Measurements from ENCODE around the gene SZT2. TPM values are rescaled to one million over a fixed set of nuclear protein-coding genes. Genes with fewer than 3 reads are reported as not detected.

SZT2 gene
- total RNA-seq, 2 donors from 2014 or later = 25.9 to 61.6 TPM

DNA sequence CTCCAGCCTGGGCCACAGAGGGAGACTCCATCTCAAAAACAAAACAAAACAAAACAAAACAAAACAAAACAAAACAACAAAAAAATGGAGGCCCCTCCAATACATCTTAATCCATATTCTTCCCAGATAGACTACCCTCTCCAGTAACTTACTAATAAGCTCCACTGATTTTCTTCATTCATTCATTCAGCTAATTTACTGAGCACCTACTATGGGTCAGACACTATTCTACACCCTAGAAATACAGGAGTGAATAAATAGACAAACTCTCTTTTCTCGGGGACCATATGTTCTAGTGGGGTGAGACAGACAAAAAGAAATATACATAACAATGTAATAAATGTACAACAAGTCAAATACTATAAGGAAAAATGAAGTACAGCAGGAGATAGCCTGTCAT, 38.7 kb upstream of the SZT2 start:
- Histone ChIP-seq H3K27me3 (no peaks in the 10 kb centered on the region), H3K4me1 (peaks cover 16% of the 10 kb centered on the region), H3K4me3 (no peak overlapping the region), H3K36me3 (replicated peaks in 1 of 2; ENCODE audit: insufficient read depth in 1 of 2, low read depth in 2 of 2) (no peaks in the 10 kb centered on the region), H3K27ac (no peak overlapping the region), H3K9me3 (no peaks in the 10 kb centered on the region)
- no peak for ATAC-seq
- WGBS, 2 donors = 89 to 95% methylated on average over 1 of the region's 1 CpG
- intact Hi-C loops (cut with DNase I) = loop anchor here (10.0 kb wide), 1 partner anchor 56 kb away; no protein-coding TSS in a partner anchor
- no peak for TF ChIP-seq POLR2A (IDR thresholded peaks at IDR 0.05)
- no peak for DNase-seq

DNA sequence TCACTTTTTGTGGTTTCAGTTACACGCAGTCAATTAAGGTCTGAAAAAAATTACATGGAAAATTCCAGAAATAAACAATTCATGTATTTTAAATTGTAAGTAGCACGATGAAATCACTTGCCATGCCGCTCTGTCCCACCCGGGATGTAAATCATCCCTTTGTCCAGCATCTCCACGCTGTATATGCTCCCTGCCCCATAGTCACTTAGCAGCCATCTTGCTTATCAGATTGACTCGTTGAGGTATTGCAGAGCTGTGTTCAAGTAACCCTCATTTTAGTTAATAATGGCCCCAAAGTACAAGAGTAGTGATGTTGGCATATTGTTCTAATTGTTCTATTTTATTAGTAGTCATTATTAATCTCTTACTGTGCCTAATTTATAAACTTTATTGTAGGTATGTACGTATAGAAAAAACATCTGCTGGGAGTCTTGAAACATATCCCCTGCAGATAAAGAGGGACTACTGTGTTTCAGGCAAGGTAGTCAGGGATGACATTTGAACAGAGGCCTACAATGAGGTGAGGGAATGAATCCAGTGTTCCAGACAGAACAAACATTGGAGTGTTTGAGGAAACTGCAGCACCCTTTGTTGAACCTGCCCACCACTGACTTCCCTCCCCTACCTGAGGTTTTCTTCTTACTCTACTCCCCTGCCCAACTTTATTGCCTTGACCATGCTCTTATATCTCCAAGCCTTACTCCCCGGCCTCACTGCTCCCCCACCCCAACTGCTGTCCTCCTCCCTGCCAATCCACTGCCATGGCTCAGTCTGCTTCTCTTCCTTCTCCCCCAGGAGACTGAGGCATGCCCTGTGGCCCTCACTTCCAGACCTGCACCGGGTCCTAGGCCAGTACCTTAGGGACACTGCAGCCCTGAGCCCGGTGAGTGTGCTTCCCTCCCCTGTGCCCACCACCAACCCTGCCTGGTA, 38.0 kb upstream of the SZT2 start:
- no peaks in the 10 kb centered on the region for H3K36me3 ChIP-seq (replicated peaks in 1 of 2; ENCODE audit: insufficient read depth in 1 of 2, low read depth in 2 of 2)
- no peak for DNase-seq
- no peaks in the 10 kb centered on the region for H3K27me3 ChIP-seq
- H3K4me1 ChIP-seq = peaks cover 16% of the 10 kb centered on the region
- no peak overlapping the region for H3K27ac ChIP-seq
- 85 to 91% methylated on average over 10 of the region's 10 CpGs for WGBS, 2 donors
- H3K4me3 ChIP-seq = no peak overlapping the region
- intact Hi-C loops (cut with DNase I) = loop anchor here (10.0 kb wide), 1 partner anchor 57 kb away; no protein-coding TSS in a partner anchor
- ATAC-seq = no peak
- TF ChIP-seq, protein P1, sequence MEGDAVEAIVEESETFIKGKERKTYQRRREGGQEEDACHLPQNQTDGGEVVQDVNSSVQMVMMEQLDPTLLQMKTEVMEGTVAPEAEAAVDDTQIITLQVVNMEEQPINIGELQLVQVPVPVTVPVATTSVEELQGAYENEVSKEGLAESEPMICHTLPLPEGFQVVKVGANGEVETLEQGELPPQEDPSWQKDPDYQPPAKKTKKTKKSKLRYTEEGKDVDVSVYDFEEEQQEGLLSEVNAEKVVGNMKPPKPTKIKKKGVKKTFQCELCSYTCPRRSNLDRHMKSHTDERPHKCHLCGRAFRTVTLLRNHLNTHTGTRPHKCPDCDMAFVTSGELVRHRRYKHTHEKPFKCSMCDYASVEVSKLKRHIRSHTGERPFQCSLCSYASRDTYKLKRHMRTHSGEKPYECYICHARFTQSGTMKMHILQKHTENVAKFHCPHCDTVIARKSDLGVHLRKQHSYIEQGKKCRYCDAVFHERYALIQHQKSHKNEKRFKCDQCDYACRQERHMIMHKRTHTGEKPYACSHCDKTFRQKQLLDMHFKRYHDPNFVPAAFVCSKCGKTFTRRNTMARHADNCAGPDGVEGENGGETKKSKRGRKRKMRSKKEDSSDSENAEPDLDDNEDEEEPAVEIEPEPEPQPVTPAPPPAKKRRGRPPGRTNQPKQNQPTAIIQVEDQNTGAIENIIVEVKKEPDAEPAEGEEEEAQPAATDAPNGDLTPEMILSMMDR (IDR thresholded peaks at IDR 0.05) = no peak
- no peak for TF ChIP-seq POLR2A (IDR thresholded peaks at IDR 0.05)
- H3K9me3 ChIP-seq = no peaks in the 10 kb centered on the region

DNA sequence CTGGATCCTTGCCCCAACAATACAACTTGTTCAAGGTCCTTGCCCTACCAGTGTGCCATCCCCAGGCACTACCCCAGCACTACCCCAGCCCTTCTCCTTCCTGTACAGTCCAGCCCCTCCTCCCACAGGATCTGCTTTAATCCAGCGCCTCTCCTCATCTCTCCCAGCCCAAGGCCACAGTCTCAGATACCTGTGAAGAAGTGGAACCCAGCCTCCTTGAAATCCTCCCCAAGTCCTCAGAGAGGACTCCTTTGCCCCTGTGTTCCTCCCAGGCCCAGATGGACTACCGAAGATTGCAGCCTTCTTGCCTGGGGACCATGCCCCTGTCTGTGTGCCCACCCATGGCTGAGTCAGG, 37.4 kb upstream of the SZT2 start:
- intact Hi-C loops (cut with DNase I) = loop anchor here (10.0 kb wide), 1 partner anchor 58 kb away; no protein-coding TSS in a partner anchor
- 91 to 100% methylated on average over 2 of the region's 2 CpGs for WGBS, 2 donors
- Histone ChIP-seq H3K4me3 (no peak overlapping the region), H3K36me3 (replicated peaks in 1 of 2; ENCODE audit: insufficient read depth in 1 of 2, low read depth in 2 of 2) (no peaks in the 10 kb centered on the region), H3K27me3 (no peaks in the 10 kb centered on the region), H3K27ac (no peak overlapping the region), H3K9me3 (no peaks in the 10 kb centered on the region), H3K4me1 (peaks cover 16% of the 10 kb centered on the region)
- DNase-seq = no peak
- no peak for ATAC-seq
- TF ChIP-seq, protein P1 (IDR thresholded peaks at IDR 0.05) = no peak
- TF ChIP-seq POLR2A (IDR thresholded peaks at IDR 0.05) = no peak

DNA sequence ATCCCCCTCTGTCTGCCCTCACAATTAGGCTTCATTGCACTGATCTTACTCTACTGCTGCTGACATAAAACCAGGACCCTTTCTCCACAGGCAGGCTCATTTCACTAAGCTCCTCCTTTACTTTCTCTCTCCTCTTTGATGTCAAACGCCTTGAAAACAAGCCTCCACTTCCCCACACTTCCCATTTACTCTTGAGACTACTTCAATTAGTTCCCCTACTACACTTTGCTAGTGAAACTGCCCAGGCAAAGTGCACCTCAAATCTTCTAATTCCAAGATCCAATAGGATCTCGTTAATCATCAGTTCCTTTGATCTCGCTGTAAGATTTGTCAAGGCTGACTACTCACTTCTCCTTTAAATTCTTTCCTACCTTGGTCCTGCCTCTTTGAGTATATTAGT, 36.8 kb upstream of the SZT2 start:
- H3K36me3 ChIP-seq (replicated peaks in 1 of 2; ENCODE audit: insufficient read depth in 1 of 2, low read depth in 2 of 2) = no peaks in the 10 kb centered on the region
- ATAC-seq (no peak), DNase-seq (no peak)
- H3K4me3 ChIP-seq = no peak overlapping the region
- no peak for TF ChIP-seq POLR2A (IDR thresholded peaks at IDR 0.05)
- TF ChIP-seq, protein P1 (IDR thresholded peaks at IDR 0.05) = no peak
- H3K27ac ChIP-seq = no peak overlapping the region
- no peaks in the 10 kb centered on the region for H3K9me3 ChIP-seq
- no peaks in the 10 kb centered on the region for H3K27me3 ChIP-seq
- intact Hi-C loops (cut with DNase I) = loop anchor here (10.0 kb wide), 1 partner anchor 58 kb away; no protein-coding TSS in a partner anchor
- WGBS, 2 donors = 77% methylated on average over 3 of the region's 3 CpGs
- peaks cover 18% of the 10 kb centered on the region for H3K4me1 ChIP-seq

DNA sequence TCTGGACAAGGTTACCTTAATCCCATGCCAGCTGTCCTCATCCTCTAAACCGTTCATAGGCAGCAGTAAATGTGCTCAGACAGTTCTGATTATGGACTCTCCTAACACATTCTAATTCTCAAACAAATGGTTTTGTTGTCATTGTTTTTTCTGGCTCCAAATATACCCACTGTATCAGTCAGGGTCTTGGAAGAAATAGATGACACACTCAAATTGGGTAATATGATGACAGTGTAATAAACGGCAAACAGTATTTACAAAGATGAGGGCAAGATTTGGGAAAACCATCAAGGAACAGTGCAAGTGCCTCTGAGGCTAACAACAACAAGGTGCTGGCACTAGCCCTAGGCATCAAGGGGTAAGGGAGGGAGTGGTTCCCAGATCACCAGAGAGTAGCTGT, 35.2 kb upstream of the SZT2 start:
- 80 to 87% methylated on average over 2 of the region's 2 CpGs for WGBS, 2 donors
- no peak overlapping the region for H3K27ac ChIP-seq
- no peaks in the 10 kb centered on the region for H3K9me3 ChIP-seq
- TF ChIP-seq, protein P1 (IDR thresholded peaks at IDR 0.05) = no peak
- TF ChIP-seq POLR2A (IDR thresholded peaks at IDR 0.05) = no peak
- ATAC-seq (no peak), DNase-seq (no peak)
- H3K36me3 ChIP-seq (replicated peaks in 1 of 2; ENCODE audit: insufficient read depth in 1 of 2, low read depth in 2 of 2) = no peaks in the 10 kb centered on the region
- H3K27me3 ChIP-seq = no peaks in the 10 kb centered on the region
- H3K4me1 ChIP-seq = peaks cover 20% of the 10 kb centered on the region
- intact Hi-C loops (cut with DNase I) = loop anchor here (10.0 kb wide), 1 partner anchor 60 kb away; no protein-coding TSS in a partner anchor
- no peak overlapping the region for H3K4me3 ChIP-seq
